Retinal pigment epithelial cell (primary cell): Measurements from ENCODE around the gene BMPR1B.

ENCODE experiments used
- DNase-seq: peaks from one replicate; pipeline ENCODE4 v3.0.0-alpha.2; 2010; ENCODE audit warnings: low read depth
- H3K4me3 ChIP-seq: 2 replicates; pipeline ENCODE4 v1.5.1; 2011; ENCODE audit warnings: mild to moderate bottlenecking, low read length, control low read depth, moderate library complexity
- CTCF ChIP-seq: conservative IDR thresholded peaks from 2 replicates; pipeline ENCODE4 v1.5.1; 2011; ENCODE audit warnings: low read depth, low read length, control low read depth, inconsistent platforms

Gene BMPR1B

GRCh38 chr4:94843216-94843615, 85.5 kb downstream of the BMPR1B start:
- no peak for TF ChIP-seq CTCF
- no peak overlapping the region for H3K4me3 ChIP-seq
- DNase-seq, result no peak

GRCh38 chr4:94848326-94848725, 90.6 kb downstream of the BMPR1B start:
- H3K4me3 ChIP-seq, result no peak overlapping the region
- no peak for DNase-seq
- no peak for TF ChIP-seq CTCF

- peak; percentile 56 for DNase-seq
- TF ChIP-seq CTCF, result no peak
- H3K4me3 ChIP-seq, result no peak overlapping the region
Observed at GRCh38 chr4:94849901-94850300, 92.1 kb downstream of the BMPR1B start.

GRCh38 chr4:94852616-94853015, 94.9 kb downstream of the BMPR1B start:
- no peak overlapping the region for H3K4me3 ChIP-seq
- no peak for TF ChIP-seq CTCF
- no peak for DNase-seq

GRCh38 chr4:94856030-94856429, 98.3 kb downstream of the BMPR1B start:
- no peak for TF ChIP-seq CTCF
- no peak for DNase-seq
- H3K4me3 ChIP-seq, result no peak overlapping the region

GRCh38 chr4:94870146-94870545, 112.4 kb downstream of the BMPR1B start:
- no peak overlapping the region for H3K4me3 ChIP-seq
- no peak for DNase-seq
- TF ChIP-seq CTCF, result no peak

- no peak for TF ChIP-seq CTCF
- no peak for DNase-seq
- H3K4me3 ChIP-seq, result no peak overlapping the region
Observed at GRCh38 chr4:94871644-94872305, 114.0 kb downstream of the BMPR1B start.
